OCI-LY1 (cell line): ENCODE results near the gene CELA2B.
"Not testable (repeated sequence)": the region's sequence is repeated elsewhere in the genome, so short reads cannot be mapped to it uniquely, and the experiment has no call there.

ENCODE experiments used
- H2AFZ ChIP-seq: fragments of 200-600 bp; sonication (generic), shearing (Covaris generic); 2 replicates; pipeline ENCODE4 v1.6.0; 2014; ENCODE audit warnings: antibody characterized with exemption, mild to moderate bottlenecking, low read length
- H3F3A ChIP-seq: fragments of 200-600 bp; sonication (generic), shearing (Covaris generic); 2 replicates; pipeline ENCODE4 v1.6.0; 2014; ENCODE audit warnings: mild to moderate bottlenecking, antibody characterized with exemption, low read length, moderate library complexity; ENCODE audit not compliant: insufficient read depth
- H3K27ac ChIP-seq: fragments of 200-600 bp; sonication (generic); 2 replicates; pipeline ENCODE4 v1.5.1; 2014; ENCODE audit warnings: low read length, mixed run types, mild to moderate bottlenecking, low read depth; ENCODE audit not compliant: poor library complexity, severe bottlenecking
- H3K27me3 ChIP-seq: fragments of 200-600 bp; sonication (generic); 2 replicates; pipeline ENCODE4 v1.6.0; 2014; ENCODE audit warnings: antibody characterized with exemption, mild to moderate bottlenecking, low read length, moderate library complexity; ENCODE audit not compliant: insufficient read depth
- H3K36me3 ChIP-seq: fragments of 200-600 bp; sonication (generic); 2 replicates; pipeline ENCODE4 v1.6.1; 2014; ENCODE audit warnings: mild to moderate bottlenecking, antibody characterized with exemption, low read length, moderate library complexity, mixed read lengths; ENCODE audit not compliant: insufficient read depth
- H3K4me1 ChIP-seq: fragments of 200-600 bp; sonication (generic); 2 replicates; pipeline ENCODE4 v1.5.1; 2014; ENCODE audit warnings: mild to moderate bottlenecking, low read length, moderate library complexity; ENCODE audit not compliant: insufficient read depth, severe bottlenecking
- H3K4me2 ChIP-seq: fragments of 200-600 bp; sonication (generic), shearing (Covaris generic); 2 replicates; pipeline ENCODE4 v1.6.1; 2014; ENCODE audit warnings: low read length
- H3K4me3 ChIP-seq: fragments of 200-600 bp; sonication (generic); 2 replicates; pipeline ENCODE4 v1.5.1; 2014; ENCODE audit warnings: low read length, low read depth, mild to moderate bottlenecking, mixed read lengths; ENCODE audit not compliant: poor library complexity, severe bottlenecking
- H3K79me2 ChIP-seq: fragments of 200-600 bp; shearing (Covaris generic); 2 replicates; pipeline ENCODE4 v1.6.1; 2016; ENCODE audit warnings: mixed run types, low read length, mixed read lengths; ENCODE audit not compliant: insufficient read depth
- H3K9ac ChIP-seq: fragments of 200-600 bp; sonication (generic), shearing (Covaris generic); 2 replicates; pipeline ENCODE4 v1.6.1; 2014; ENCODE audit warnings: mild to moderate bottlenecking, low read length, mixed read lengths
- H3K9me2 ChIP-seq: fragments of 200-600 bp; sonication (generic), shearing (Covaris generic); 2 replicates; pipeline ENCODE4 v1.6.1; 2014; ENCODE audit warnings: low read depth, mild to moderate bottlenecking, low read length, mixed read lengths
- H3K9me3 ChIP-seq: fragments of 200-600 bp; shearing (Covaris generic); 2 replicates; pipeline ENCODE4 v1.6.1; 2014; ENCODE audit warnings: low read length, mixed read lengths
- H4K20me1 ChIP-seq: fragments of 200-600 bp; sonication (generic), shearing (Covaris generic); 2 replicates; pipeline ENCODE4 v1.6.0; 2016; ENCODE audit warnings: mild to moderate bottlenecking, low read length; ENCODE audit not compliant: insufficient read depth
- CTCF ChIP-seq: fragments of 200-600 bp; sonication (generic), shearing (Covaris generic); IDR thresholded peaks from 2 replicates; pipeline ENCODE4 v1.5.1; 2017; ENCODE audit warnings: mild to moderate bottlenecking, antibody characterized with exemption, low read length, moderate library complexity, mixed read lengths
- EZH2 ChIP-seq: fragments of 200-600 bp; sonication (generic), shearing (Covaris generic); IDR thresholded peaks from 2 replicates; pipeline ENCODE4 v1.8.0; 2017; ENCODE audit warnings: borderline replicate concordance, mixed run types, mild to moderate bottlenecking, antibody characterized with exemption, low read length, moderate library complexity, mixed read lengths

Gene CELA2B

DNA sequence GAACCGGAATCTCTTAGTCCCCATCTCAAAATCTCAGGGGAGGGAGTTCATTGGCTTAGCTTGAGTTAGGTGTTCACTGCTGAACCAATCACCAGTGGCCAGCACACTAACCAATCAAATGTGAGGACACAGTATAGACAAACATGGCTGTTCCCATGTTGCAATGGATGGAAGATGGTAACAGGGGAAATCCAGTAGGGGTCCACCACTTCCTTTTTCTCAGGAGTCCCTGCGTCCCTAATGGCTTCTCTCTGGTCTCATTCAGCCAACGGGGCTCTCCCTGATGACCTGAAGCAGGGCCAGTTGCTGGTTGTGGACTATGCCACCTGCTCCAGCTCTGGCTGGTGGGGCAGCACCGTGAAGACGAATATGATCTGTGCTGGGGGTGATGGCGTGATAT lies 9.7 kb downstream of the CELA2B start:
- H3K4me2 ChIP-seq: no peak overlapping the region
- H3K27ac ChIP-seq: no peak overlapping the region

GRCh38 chr1:15486844-15487610 lies 11.1 kb downstream of the CELA2B start:
- H4K20me1 ChIP-seq, H3K9me3 ChIP-seq, H3K9me2 ChIP-seq, H3K36me3 ChIP-seq, H2AFZ ChIP-seq, H3K27me3 ChIP-seq, H3K4me3 ChIP-seq, H3K9ac ChIP-seq, H3K4me2 ChIP-seq, H3F3A ChIP-seq, H3K27ac ChIP-seq, H3K4me1 ChIP-seq, H3K79me2 ChIP-seq: not testable (repeated sequence)

More for the DNA sequence above, 9.7 kb downstream of the CELA2B start:
- Histone ChIP-seq H3K4me1 (no peaks in the 10 kb centered on the region), H3F3A (no peaks in the 10 kb centered on the region), H3K9me3 (no peaks in the 10 kb centered on the region), H3K9ac (no peak overlapping the region), H3K79me2 (no peaks in the 10 kb centered on the region), H2AFZ (no peak overlapping the region), H3K4me3 (no peak overlapping the region), H3K27me3 (no peaks in the 10 kb centered on the region), H3K9me2 (no peaks in the 10 kb centered on the region), H4K20me1 (no peaks in the 10 kb centered on the region), H3K36me3 (no peaks in the 10 kb centered on the region)
- no peak for TF ChIP-seq CTCF
- TF ChIP-seq EZH2: no peak

DNA sequence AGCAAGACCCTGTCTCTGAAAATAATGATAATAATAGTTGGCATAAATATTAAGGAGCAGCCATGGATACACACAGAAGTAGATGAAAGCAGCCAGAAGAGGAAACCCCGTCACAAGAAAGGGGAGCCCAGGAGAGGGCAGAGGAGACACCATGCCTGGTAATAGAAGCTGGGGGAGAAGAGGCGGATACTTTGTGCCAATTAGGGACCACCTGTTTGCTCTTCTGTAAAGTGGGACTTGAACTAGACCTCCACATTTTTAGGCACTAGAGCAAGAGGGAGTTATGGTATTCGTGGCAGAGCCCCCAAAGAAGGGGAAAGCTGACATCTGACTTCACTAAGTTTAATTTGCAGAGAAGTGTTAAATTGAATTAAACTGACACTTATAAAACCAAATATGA lies 12.5 kb downstream of the CELA2B start:
- Histone ChIP-seq H4K20me1 (no peaks in the 10 kb centered on the region), H3F3A (no peaks in the 10 kb centered on the region), H3K4me3 (no peak overlapping the region), H3K27me3 (no peaks in the 10 kb centered on the region), H3K27ac (no peak overlapping the region), H3K4me1 (no peaks in the 10 kb centered on the region), H3K36me3 (no peaks in the 10 kb centered on the region), H3K4me2 (no peak overlapping the region), H3K9me3 (no peaks in the 10 kb centered on the region), H3K9me2 (no peaks in the 10 kb centered on the region), H2AFZ (no peak overlapping the region), H3K79me2 (no peaks in the 10 kb centered on the region), H3K9ac (no peak overlapping the region)
- no peak for TF ChIP-seq CTCF
- no peak for TF ChIP-seq EZH2

GRCh38 chr1:15489052-15489736 lies 13.3 kb downstream of the CELA2B start:
- no peak overlapping the region for H3K9ac ChIP-seq
- H3K79me2 ChIP-seq: no peaks in the 10 kb centered on the region
- H3K4me3 ChIP-seq: no peak overlapping the region
- H2AFZ ChIP-seq: no peak overlapping the region
- H3K9me2 ChIP-seq: no peaks in the 10 kb centered on the region
- no peaks in the 10 kb centered on the region for H3F3A ChIP-seq
- no peaks in the 10 kb centered on the region for H3K36me3 ChIP-seq
- no peaks in the 10 kb centered on the region for H3K27me3 ChIP-seq
- H3K4me2 ChIP-seq: no peak overlapping the region
- no peaks in the 10 kb centered on the region for H3K9me3 ChIP-seq
- no peak overlapping the region for H3K27ac ChIP-seq
- H4K20me1 ChIP-seq: no peaks in the 10 kb centered on the region
- TF ChIP-seq EZH2 (no peak), CTCF (no peak)
- no peaks in the 10 kb centered on the region for H3K4me1 ChIP-seq

DNA sequence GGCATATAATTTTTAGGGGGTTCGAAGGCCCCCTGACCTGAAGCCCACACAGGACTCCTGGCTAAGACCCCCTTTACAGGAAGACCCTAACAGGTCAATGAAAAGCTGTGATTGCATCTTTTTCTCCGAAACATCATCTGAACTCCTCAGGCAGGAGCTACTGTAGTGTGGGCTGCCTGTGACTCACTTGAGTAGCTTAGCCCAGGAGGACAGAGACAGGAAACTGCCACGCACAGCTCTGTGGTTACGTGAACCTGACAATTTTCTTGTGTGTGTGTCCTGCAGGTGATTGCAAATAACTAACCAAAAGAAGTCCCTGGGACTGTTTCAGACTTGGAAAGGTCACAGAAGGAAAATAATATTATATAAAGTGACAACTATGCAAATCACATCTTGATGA lies 15.1 kb downstream of the CELA2B start:
- H3K4me1 ChIP-seq, H3K27ac ChIP-seq, H3K4me3 ChIP-seq, H3K9me2 ChIP-seq, H3K9ac ChIP-seq, H3K4me2 ChIP-seq, H4K20me1 ChIP-seq, H3K9me3 ChIP-seq, H3F3A ChIP-seq, H3K27me3 ChIP-seq, H3K79me2 ChIP-seq, H3K36me3 ChIP-seq, H2AFZ ChIP-seq: not testable (repeated sequence)
